CD4-positive, alpha-beta T cell treated with Interleukin-15 for 1 hour (primary cell): ENCODE results near the gene SNRK.

ENCODE experiments used
- DNase-seq: peaks from one replicate; pipeline ENCODE4 v3.0.0-alpha.2; 2020

SNRK gene, protein sequence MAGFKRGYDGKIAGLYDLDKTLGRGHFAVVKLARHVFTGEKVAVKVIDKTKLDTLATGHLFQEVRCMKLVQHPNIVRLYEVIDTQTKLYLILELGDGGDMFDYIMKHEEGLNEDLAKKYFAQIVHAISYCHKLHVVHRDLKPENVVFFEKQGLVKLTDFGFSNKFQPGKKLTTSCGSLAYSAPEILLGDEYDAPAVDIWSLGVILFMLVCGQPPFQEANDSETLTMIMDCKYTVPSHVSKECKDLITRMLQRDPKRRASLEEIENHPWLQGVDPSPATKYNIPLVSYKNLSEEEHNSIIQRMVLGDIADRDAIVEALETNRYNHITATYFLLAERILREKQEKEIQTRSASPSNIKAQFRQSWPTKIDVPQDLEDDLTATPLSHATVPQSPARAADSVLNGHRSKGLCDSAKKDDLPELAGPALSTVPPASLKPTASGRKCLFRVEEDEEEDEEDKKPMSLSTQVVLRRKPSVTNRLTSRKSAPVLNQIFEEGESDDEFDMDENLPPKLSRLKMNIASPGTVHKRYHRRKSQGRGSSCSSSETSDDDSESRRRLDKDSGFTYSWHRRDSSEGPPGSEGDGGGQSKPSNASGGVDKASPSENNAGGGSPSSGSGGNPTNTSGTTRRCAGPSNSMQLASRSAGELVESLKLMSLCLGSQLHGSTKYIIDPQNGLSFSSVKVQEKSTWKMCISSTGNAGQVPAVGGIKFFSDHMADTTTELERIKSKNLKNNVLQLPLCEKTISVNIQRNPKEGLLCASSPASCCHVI

DNA sequence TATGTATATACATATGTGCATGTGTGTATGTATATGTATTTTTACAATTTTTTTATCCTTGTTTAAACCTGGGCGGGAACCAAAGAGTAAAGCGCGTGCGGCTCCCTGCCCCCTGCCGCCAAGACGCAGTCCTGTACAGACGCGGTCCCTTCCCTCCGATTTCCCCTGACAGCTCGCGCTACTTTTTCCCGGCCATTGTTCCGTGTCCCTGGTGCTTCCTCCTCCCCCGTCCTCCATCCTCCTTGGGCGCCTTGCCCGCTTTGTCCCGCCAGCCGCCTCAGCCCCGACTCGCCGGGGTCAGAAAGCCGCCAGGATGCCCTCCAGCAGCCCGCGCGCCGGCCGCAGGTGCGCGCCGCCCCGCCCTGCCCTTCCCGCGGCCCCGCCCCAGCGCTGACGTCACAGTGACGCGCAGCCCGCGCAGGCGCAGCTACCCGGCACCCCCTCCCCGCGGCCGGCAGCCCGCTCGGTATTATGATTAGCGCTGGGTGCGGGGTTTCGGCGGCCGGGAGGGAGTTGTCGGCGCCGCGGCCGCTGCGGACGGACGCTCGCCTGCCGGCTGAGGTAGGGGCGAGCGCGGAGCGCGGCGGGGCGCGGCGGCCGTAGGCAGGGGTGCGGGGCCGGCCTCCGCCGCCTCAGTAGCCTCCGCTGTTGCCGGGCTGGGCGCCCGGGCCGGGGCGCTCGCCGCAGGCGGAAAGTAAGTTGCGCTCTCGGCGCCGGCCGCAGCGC, at the start of gene SNRK:
Gene SNRK, plus strand, starts transcription at position 426 of the 726 bp plus-strand sequence. CDS start 16,664 bp downstream, outside the sequence.
- peak; percentile 85 for DNase-seq

DNA sequence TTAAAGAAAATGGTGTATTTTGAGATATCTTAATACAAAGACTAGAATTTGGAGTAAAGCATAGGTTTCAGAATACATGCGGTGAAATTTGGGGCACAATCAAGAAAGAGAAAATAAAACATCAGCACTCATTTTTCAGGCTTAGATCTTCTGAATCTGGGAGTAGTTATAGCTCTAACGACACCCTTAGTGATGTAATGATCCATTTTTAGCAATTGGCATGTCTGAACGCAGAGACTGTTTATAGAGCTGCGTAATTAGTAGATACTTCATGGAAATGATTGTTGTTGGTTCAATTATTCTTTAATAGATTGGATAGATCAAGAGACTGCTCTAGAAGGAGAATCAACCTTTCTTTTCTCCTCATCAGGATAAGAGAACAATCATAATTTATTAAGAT, 47.5 kb upstream of the SNRK start:
- no peak for DNase-seq

DNA sequence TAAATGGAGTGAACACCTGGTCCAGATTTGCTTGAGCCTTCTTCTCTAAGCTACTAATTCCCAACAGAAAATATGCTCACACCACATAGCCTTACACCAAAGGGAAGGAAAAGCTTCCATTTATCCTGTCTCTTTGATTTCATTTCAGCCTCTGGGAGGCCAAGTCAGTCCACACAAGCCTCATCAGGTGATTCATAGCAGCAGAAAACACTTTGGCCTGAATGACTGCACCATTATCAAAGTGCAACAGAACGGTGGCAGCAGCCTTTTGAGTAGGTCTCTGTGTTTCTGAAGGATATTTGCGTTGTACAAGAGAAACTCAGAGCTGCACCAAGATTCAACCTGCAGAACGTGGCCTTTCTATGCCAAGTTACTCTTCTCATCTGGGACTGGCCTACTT, 46.6 kb upstream of the SNRK start:
- DNase-seq: no peak

DNA sequence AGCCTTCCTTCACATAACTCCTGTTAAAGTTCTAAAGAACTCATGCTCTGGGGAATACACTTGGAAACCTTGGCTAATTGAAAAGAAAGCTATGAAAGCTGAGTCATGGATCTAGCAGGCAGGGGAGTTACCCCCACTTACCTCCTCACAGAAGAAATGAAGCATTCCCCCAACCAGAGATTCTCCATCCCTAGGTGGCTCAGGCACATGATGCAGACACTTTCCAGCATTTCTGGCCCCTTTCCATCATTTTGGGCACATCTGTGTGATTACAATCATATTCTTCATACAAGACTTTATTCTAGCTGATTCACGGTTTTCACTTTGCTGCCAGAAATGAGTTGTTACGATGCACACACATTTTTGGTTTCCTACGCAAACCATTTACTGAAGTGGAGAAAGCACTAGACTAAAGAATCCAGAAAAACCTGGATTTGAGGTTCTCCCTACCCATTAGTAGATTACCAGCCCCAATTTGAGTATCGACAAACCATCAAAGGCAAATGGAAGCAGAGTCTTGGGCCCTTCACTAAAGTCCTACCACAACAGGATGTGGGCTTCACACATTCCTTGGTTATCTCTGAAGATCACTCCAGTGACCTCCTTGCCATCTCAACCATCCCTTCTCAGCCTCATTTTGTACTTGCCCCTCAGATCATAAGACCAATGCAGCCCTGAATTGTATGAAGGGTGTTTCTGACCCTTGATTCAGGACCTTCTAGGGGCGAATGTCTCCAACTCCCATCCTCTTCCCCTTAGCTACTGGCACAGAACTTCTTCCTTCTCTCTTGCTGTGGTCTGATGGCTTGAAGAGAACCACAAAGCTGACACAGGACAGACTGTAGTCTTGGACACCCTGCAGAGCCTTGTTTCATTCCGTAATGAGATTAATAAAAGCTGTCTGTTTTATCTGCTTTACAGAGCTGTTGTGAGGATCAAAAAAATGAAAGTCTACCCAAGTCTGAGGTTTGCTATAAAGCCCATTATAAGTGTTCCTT, 42.5 kb upstream of the SNRK start:
- no peak for DNase-seq

DNA sequence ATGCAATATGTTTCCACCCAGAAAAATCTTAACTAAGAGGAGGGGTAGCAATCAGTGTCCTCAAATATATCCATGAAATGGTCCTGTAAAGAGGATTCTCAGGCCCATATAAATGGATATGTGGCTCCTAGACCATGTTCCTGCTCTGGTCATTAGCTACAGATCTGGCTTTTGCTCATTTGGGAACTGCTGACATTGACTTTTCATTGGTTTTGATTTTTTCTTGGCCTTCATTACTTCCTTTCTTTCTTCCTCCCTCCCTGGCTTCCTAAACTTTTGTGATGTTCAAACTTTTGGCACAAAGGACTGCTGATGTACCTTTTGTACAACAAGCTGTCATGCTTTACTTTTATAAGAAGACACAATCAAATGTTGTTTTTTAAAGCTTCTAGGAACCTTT, 41.6 kb upstream of the SNRK start:
- no peak for DNase-seq

DNA sequence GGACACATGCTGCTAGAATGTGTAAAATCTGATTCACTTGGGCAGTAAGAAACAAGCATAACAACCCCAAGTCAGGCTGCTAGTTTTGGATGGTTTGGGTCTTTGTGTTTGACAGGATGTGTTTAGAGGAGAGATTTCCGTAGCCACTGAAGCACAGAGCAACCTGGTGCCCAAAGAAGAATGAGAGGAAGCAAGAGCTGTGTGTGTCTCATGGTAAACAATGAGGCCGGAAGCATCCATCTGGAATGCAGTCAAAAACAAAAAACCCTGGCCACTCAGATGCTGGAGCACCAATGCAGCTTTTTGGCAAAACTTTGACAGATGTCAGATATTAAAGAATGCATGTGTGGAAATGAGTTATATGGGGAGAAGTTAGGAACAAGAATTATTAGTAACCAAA, 39.4 kb upstream of the SNRK start:
- no peak for DNase-seq

DNA sequence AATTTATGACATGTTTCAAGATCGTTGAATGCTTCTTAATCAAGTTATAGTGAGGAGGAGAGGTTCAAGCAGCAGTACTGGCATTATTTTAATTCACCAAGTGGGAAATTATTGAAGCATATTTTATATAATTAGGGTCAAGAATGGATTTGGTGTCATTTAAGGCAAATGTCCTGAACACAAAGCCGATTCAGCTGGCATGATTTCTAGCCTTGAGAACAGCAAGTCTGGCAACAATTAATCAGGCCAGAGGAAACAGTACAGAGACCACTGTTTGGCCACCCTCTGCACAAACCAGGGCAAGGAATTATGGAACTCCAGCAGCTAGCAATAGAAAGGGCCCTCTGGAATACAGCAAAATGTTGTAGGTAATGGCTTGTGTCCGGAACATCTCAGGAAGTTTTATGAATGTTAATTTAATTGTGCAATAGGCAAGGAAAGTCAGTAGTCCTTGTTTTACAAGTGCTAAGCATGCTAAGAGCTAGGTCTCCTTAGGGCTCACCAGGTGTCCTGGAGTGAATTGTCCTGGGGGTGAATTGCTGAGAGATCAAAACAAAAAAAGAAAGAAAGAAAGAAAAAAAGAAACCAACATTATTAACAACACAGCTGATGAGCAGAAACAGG, 38.7 kb upstream of the SNRK start:
- no peak for DNase-seq

DNA sequence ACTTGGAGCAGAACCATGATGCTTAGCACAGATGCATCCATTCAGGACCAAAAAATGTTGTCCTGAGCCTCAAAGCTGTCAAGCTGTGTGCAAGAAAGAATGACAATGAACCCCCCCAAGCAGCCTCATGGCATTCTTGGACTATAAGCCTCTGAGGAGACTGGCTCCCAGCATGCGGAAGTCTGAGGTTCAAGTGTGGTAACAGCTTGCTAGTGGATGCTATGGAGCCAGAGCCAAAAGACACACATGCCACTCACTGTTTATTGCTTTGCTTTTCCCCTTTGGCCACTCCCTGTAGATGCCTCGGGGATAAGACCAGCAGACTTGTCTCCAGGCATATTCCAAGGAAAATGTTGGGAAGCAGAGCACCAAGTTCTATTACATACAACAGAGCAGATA, 38.2 kb upstream of the SNRK start:
- DNase-seq: no peak

DNA sequence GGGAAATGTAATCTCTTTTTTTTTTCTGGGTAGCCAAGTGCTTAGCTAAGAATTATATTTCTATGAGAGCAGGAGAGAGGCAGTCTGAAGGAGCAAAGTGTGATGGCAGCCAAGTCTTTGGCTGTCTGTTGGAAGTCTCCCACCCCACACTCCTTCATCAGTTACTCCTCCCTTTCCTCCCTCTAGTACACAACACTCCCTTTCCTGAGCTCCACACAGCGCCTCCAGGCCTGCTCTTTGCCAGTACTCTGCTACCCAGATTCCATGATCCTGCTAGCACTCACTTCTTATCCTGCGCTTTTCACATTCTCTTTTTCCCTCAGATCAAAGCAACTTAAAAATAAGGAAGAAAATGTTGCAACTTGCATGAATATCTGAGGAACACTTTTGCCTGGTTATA, 37.4 kb upstream of the SNRK start:
- DNase-seq: no peak

DNA sequence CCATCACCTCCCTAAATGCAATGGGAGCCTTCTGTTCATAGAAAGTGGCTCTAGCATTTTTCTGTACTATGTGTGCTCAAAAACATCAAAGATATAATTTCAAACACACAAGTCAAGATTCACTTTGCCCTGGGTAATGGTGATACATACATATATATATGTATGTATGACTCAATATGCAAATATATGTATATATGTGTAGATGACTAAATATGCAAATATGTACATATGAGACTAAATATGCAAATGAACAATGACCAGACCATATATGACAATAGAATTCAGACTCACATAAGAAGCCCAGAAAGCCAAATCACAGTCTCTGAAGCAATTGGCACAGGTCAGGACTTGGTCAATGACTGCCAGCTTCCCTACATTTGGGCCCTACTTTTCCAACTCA, 36.9 kb upstream of the SNRK start:
- no peak for DNase-seq

DNA sequence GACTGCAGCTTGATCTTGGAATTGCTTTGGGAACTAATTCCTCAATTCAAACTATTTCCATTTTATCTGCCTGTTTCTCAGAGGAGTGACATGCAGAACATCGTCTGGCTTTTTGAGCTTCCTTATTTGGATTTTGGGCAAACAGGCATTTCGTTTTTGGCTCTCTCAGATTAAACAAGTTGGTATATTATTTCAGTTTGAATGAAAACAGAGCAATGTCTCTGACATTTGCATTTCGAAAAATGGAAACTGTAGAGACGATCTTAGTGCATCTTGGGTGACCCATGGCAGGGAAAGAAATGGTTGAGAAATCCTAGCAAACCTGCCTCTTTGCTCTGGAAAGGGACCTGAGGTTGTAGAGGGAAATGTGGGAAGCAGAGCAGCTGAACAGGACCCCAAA, 33.0 kb upstream of the SNRK start:
- DNase-seq: no peak

DNA sequence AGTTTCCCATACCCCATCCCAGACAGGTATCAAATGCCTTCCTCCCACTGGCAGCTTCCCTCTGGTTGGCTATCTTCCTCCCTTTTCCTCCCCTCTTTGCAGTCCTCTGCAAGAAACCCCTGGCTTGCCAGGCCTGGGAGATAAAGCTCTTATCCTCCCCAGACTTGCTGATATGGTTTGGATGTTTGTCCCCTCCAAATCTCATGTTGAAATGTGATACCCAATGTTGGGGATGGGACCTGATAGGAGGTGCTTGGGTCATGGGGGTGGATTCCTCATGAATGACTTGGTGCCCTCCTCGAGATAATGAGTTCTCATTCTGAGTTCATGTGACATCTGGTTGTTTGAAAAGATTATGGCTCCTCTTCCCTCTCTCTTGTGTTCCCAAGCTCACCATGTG, 32.2 kb upstream of the SNRK start:
- DNase-seq: no peak

DNA sequence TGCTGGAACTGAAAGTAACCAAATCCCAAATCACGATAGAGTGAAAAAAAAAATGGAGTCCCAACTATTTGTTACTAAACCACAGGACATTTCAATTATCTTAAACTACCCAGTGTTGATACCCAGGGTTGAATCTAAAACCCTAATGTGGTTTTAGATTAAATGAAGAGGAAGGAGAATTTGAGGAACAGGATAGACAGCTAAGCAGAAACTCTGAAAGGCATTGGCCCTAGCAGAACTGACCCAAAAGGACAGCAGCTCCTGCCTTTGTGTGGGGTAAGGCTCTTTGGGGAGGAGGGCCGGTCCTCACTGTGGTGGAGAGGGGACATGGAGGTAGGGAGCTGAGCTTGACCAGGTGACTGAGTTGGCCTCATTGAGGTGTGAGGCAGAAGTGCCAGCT, 30.7 kb upstream of the SNRK start:
- DNase-seq: peak; percentile 17

DNA sequence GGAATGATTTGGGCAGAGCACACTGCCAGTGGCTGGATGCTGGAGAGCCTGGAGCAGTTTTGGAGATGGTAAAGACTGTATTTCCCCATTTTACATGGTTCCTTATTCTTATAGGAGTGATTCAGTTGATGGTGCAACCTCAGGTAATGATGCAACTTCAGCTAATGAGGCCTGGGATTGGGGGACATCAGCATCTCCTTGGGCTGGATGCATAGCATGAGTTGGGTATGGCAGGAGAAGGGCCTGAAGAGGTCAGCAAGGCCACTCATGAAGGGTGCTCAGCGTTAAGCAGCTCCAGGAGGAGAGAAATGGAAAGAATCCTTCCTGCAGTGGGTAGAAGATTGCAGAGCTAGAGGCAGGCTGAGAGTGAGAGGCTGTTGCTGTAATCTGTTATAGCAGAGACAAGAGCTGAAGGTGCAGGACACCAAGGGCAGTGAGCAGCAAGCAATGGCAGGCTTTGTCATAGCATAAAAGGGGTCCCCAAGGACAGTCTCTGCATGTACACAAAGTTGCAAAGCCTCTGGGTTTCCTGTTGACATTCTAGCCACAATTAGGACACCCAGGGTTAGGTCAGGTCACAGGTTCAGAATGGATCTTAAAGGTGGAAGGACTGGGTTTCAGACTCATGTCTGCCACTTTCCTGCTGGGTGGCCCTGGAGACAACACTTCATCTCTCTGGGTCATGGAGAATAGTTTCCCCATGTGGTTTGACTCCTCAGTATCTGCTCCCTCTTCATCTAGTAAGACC, 29.5 kb upstream of the SNRK start:
- peak; percentile 50 for DNase-seq

DNA sequence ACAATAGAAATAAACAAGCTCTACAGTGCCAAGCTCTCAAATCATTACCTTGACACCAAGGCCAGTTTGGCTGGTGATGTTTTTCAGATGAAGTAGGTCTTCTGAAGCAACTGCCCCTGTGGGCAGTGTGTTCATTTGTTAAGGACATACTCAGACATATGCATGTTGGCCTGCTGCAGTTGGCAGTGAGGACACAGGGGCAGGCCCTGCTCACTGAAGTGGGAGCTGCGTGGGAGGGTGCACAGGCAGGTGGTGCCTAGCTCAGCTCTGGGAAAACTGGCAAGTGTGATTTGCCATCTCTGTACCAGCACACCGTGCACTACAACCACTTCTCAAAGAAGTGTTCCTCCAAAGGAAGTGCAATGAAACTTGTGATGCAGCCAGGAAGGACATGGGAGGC, 28.5 kb upstream of the SNRK start:
- no peak for DNase-seq

DNA sequence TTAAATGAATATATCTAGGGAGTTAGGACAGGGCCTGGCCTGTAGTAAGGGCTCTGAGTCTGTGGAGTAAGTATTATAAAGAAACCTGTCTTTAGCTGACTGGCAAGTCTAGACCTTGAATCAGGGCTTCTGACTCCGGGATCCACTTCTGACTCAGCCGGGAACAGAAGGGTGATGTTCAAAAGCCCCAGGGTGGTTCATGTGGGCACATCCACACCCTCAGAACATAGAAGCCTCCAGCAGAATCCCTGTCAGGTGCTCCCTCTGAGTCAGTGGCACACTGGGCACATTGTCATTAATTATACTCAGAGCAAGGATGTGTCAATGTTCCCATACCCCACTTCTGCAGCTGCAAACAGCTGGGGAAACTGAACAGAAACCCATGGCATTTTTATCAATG, 26.7 kb upstream of the SNRK start:
- DNase-seq: no peak

DNA sequence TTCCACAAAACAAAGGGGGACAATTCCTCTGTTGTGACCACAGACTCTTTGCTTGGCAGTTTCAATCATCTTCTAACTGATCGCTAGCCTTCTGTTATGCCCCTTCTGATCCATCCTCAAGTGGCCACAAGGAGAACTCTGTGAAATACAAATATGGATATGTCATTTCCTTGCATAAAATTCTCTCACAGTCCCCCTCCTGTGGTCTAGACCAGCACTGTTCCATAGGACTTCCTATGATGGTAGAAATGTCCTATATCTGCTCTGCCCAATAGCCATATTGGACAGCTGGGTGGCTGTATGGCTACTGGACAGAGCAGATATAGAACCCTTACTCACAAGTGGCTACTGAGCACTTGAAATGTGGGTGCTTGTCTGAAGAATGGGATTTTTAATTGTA, 25.9 kb upstream of the SNRK start:
- no peak for DNase-seq

DNA sequence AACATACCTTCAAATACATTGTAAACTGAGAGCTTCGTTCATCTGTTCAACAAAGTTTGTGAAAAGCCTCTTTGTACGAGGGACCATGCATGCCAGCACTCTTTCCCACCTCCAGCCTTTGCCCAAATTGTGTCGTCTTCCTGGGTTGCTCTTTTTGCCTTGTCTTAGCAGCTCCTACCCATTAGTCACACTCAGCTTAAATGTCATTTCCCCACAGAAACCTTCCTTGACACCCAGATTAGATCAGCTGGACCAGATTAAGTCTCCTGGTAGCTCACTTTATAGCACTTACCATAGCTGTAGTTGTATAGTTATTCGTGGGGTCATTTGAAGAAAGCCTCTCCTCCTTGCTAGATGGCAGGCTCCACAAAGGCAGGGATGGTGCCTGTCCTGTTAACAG, 24.1 kb upstream of the SNRK start:
- no peak for DNase-seq

DNA sequence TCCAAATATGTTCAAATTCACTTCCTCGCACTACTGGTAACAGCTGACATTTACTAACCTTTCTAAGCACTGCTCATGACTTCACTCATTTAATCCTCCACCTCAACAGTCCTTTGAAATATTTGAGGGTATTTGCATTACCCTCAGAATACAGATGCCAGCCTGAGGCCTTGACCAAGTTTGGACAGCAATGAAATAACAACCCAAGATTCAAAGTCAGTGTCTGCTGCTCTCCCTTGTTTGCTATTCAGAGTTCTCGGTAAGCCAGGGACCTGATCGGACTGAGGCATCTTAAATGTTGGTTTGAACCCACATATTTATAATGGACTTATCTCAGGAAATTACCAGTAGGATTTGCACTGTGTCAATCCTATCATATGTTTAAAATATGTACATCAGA, 19.9 kb upstream of the SNRK start:
- no peak for DNase-seq

DNA sequence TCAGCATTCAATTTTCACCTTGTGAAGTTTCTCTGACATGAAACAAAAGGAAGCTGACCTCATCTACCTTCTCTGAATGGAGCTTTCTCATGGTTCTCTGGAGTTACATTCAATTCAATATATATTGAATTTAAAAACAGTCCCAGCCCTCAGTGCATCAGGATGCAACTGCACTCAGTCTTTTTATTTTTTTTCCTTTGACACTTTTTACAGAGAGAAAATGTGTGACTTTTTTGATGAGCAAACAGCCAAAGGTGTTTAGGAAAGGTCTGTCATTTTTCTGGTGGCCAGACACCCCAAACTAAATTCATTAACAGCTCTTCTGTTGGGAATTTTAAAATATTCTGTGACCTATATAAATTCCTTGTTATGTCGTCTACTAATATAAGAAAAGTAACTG, 19.3 kb upstream of the SNRK start:
- DNase-seq: no peak

DNA sequence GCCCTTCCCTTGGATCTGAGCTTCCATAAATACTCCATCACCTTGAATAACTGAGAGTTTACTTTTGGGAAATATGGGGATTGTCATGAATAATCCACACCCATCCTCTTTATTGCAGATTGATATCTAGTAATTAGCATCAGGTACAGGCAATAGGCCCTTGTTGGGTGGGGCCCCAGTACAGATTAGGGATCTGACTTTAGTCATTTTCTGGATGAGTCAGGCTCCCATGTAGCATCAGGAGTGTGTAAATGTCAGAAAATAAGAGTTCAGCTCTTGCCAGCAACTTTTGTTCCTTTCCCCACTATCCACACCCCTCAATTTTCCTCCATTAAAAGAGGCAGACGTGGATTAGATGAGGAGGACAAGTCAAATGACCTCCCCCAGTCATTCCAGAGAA, 17.7 kb upstream of the SNRK start:
- DNase-seq: no peak
